Left renal cortex interstitium (tissue), 4 donors: Measurements from ENCODE around the gene PEX14. TPM values are rescaled to one million over a fixed set of nuclear protein-coding genes. Genes with fewer than 3 reads are reported as not detected.

Experiments
- DNase-seq, 4 donors: peaks; one replicate each; pipeline ENCODE4 v3.0.0-alpha.2; 2013; ENCODE audit warnings: low read depth in 4 of 4, low spot score in 2 of 4, missing footprints in 1 of 4
- polyA plus RNA-seq, 4 donors: library from polyadenylated mRNA; unstranded; fragments of 120-200 nt; gene quantifications; one replicate each; pipeline ENCODE4 v1.2.1, GENCODE V29; 2013; ENCODE audit not compliant: insufficient read length in 4 of 4

Gene PEX14
- polyA plus RNA-seq, 4 donors: 18.6 to 27.9 (median 24.9) TPM

- DNase-seq: no peak
These were observed 62.5 kb downstream of the PEX14 start for GRCh38 chr1:10537082-10537766.

GRCh38 chr1:10538646-10539355 lies 64.1 kb downstream of the PEX14 start:
- no peak for DNase-seq

GRCh38 chr1:10539411-10540043 lies 64.8 kb downstream of the PEX14 start:
- DNase-seq: no peak

- DNase-seq: no peak
These were observed 65.7 kb downstream of the PEX14 start for GRCh38 chr1:10540277-10541005.

- no peak for DNase-seq
These were observed 66.5 kb downstream of the PEX14 start for GRCh38 chr1:10541286-10541685.

GRCh38 chr1:10544239-10544638 lies 69.5 kb downstream of the PEX14 start:
- DNase-seq: no peak

GRCh38 chr1:10546896-10547295 lies 72.1 kb downstream of the PEX14 start:
- DNase-seq: no peak

- DNase-seq: no peak
These were observed 75.3 kb downstream of the PEX14 start for GRCh38 chr1:10549904-10550664.

- no peak for DNase-seq
These were observed 78.4 kb downstream of the PEX14 start for GRCh38 chr1:10553118-10553517.

GRCh38 chr1:10555635-10556429 lies 81.1 kb downstream of the PEX14 start:
- DNase-seq: peak in 1 of 4 donors; percentile 16

- DNase-seq: no peak
These were observed 81.8 kb downstream of the PEX14 start for GRCh38 chr1:10556430-10557005.

GRCh38 chr1:10557714-10558113 lies 83.0 kb downstream of the PEX14 start:
- DNase-seq: no peak

- no peak for DNase-seq
These were observed 84.6 kb downstream of the PEX14 start for GRCh38 chr1:10559386-10559785.

GRCh38 chr1:10561497-10561896 lies 86.7 kb downstream of the PEX14 start:
- DNase-seq: no peak

- no peak for DNase-seq
These were observed 87.2 kb downstream of the PEX14 start for GRCh38 chr1:10561955-10562354.

GRCh38 chr1:10564063-10564462 lies 89.3 kb downstream of the PEX14 start:
- no peak for DNase-seq

- DNase-seq: no peak
These were observed 94.8 kb downstream of the PEX14 start for GRCh38 chr1:10569531-10569930.

GRCh38 chr1:10575616-10576015 lies 100.9 kb downstream of the PEX14 start:
- no peak for DNase-seq

- DNase-seq: no peak
These were observed 103.3 kb downstream of the PEX14 start for GRCh38 chr1:10578070-10578469.
